EL (cell line): ENCODE measurements around the gene AHDC1.
A peak's percentile ranks its signal among the peaks of the same experiment; 100 is the strongest.

Source experiments
- DNase-seq: peaks from one replicate; pipeline ENCODE4 v3.0.0-alpha.2; 2016

Gene AHDC1

DNA sequence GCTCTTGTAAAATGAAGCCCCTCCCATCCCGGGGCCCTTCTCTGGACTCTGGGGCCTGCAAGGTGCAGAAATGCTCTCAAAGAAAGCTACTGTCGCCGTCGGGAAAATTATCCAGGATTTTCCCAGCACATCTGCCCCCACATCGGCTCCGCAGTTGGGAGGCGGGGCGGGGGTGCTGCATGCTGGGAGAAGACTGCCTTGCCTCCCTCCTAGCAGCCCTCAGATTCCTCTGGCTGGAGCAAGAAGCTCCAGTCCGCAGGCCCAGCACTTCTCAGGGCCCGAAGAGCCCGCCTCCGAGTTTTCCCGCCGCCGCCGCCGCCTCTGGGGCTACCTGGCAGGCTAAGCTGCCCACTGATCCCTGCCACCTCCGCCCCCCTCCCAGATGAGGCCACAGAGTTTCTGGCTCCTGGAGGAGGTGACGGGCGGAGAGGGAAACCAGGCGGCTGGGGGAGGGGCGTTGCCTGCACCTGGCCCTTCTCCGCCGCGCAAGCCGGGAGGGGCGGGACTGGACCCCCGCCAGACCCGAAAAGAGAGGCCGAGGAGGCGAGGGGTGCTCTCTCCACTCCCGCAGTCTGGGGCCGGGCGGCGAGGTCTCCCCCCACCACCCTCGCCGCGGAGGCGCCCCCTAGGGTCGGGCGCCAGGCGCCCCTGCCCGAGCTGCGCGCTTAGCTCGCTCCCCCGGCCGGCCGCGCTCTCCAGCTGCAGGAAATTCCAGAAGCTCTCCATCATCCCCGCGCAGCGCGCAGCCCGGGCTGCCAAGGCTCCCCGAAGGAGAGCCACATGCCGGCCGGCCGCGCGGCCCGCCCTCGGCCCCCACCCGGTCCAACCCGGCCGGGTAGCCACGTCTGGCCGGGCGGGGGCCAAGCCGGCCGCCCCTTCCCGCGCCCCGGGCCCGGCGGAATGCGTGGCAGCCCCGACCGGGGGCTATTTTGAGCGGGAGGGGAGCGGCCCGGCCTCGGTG, 28.8 kb downstream of the AHDC1 start:
- peak; percentile 90 for DNase-seq

DNA sequence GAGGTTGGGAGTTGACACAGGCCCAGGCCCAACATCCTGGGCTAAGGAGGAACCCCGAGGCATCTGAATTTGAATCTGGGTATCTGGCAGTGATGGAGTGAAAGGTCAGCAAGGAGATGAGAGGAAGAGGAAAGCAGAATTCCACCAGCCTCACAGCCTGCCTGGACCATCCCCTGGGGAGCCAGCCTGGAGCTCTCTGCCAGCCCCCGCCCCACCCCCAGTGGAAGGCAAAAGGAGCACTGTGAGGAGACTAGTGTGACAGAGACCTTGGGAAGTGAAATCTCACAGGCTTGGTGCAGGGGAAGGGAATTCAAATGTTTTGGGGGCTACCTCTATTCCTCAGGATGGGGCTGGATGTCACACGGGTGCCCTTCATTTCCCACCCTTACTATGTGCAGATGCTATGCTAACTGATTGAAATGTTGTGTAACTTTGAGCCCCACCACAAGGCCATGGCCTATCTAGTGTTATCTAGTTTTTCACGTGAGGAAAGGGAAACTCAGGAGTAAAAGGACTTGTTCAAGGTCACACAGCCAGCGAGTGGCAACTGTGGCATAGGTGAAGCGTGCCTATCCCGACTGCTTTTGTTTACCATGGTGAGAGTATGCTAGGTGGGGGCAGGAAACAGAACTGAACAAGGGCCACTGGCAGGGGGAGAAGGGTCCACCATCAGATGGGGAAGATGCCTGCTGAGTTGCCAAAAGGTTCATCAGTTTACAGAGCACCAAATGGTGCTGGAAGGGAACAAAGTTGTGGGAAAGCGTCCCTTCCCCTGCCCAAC, 29.8 kb downstream of the AHDC1 start:
- no peak for DNase-seq

DNA sequence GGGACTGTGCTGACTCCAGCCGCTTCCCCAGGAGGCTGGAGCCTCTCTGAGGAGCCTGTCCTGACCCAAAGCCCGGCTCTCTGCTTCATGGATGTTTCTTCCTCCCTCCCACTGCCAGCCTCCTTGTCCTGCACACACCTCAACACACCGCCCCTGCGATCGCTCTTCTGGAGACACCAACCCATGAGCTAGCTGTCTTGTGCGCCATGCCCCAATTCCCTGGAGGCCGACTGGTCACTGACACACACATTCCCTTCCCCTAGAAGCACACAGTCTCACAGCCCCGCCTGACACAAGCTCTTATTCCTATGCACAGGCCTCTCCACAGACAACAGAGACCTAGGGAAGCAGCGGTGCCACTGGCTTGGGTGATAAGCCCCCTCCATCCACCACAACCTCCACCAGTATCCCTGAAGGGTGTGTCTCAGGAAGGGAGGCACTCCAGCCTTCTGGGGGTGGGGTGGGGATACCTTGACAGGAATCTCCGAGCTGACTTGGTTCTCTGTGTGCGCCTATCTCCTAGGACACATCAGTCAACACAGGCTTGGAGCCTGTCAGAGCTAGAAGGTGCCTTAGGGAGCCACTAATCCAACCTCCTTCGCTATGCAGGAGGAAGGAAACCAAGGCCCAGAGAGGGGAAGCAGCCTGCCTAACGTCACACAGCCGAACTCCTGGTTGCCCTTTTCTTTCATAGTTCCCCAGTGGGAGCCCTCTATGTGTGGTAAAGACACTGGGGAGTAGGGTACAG, 31.1 kb downstream of the AHDC1 start:
- DNase-seq, result no peak

DNA sequence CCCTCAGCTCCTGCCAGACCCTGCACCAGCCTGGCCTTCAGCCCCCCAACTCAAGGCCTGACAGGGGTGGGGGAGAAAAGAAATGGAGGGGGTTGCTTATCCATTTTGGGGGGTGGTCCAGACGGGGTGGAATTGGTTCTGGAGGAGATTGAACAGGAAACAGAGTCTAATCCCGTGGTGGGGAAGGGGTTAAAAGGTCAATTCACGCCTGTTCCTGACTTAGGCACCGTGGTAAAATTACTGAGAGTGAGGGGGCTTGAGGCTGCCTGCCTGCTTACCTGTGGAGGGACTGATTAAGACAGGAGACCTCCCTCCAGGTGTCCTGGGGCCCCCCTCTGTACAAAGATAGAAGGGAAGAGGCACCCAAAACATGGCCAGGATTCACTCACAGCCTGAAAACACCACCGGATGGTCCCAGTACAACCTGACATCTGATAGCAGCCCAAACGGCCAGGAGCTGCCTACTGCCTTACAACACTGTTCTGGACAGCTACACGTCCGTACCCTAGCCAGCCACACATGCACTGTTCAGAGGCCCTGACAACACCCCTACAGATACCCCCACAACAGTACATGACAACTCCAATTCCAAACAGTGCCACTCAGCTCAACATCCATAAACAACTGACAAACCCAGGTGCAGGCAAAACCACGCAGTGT, 31.8 kb downstream of the AHDC1 start:
- no peak for DNase-seq

DNA sequence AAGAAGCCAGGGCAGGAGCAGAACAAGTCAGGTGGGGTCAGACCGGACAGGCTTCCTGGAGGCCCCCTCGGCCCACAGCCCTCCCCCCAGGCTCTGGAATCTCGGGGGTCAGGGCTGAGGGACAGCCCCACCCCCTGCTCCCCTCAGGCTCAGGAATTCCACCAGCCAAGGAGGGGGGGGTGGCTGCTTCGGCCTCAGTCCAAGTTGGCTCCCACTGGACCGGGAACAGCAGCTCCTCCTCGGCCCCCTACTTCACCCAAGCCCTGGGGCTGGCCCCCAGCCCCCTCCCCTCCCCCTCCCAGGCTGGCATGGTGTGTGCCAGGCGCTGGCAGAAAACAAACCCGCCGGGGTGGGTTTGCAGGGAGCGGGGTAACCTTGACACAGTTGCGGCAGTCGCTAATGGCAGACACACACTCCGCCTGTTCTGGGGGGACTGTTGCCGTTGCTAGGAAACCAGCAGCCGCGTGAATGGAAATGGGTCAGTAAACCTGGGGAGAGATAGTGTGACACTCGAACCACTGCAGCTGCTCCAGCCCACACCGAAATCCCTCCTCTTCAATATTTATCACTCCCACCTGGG, 32.4 kb downstream of the AHDC1 start:
- DNase-seq, result no peak

DNA sequence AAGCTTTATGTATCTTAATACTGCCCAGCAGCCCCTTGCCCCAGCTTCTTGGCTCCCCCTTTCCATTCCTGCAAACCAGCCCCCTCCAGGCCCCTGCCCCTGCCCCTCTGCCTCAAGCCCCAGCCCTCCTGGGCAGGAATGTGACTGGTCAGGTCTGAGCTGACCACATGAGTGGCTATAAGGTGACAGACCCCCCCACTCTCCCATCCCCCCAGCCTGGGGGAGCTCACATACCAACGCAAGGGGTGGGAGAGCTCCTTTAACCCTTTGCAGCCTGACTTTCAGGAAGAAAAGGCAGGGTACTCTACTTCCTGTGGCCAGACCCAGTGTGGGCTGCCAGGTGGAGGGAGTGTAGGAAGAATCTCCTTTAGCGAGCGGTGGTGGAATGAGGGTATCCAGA, 33.2 kb downstream of the AHDC1 start:
- DNase-seq, result no peak

DNA sequence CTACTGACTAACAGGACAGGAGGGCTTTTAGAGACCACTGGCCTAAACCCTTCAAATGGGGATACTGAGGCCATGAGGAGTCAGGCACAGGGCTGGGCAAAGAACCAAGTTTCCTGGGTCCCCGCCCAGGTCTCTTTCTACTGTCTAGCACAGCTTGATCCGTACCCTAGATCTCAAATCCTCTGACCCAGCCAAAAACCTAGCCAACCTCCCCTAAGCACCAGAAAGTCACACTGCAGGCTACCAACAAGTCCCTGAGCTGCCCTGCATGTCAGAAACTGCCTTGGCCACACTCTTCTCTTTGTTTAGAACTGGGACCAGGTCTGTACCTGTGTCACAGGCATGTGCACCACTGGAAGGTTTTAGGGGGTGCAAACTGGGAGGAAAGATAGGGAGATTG, 33.6 kb downstream of the AHDC1 start:
- no peak for DNase-seq

DNA sequence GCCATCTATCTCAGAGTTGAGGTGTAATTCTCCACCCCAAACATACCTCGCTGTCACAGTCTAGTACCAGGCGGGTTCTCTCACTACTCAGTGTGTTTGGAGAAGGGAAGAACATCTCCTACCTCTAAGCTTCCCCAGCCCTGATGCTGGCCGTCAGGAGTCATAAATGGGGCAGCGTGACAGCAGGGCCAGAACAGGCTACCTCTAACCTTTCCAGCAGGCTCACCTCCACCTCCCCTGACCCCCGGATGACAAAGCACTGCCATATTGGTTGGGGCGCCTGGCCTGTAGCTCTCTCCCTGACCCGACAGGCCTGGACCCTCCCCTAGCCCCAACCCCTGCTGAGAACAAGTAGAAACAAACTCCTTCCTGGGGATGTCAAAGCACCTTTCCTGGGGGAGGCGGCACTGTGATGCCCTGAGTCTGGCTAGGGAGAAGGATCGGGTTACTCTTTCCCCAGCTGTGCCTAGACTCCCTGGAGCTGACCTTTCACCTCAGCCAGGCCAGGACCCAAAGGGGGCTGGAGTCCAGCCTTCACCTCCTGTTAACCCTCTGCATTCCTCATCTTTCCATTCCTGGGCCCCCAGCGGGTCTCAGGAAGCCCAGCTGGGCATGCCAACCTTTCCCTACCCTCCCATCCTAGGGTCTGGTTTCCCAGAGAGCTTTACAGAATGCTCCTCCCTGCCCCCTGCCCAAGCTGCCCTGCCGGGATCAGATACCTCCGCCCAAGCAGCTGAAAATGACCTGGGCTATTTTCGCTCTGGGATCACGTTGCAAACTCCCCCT, 34.2 kb downstream of the AHDC1 start:
- DNase-seq, result no peak

DNA sequence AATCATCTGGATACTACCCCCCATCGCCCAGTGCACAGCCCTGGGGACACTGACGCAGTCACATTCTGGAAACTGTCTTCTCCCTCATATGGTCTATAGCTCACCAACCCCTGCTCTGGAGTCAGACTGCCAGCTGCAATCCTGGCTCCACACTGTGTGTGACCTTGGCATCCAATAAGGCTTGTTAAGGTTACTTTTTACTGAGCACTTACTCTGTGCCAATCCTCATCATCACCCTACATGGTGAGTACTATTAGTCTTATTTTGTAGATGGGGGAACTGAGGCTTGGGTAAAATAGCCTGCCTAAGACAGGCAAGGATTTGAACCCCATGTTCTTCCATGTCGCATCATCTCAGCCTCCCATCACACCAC, 34.9 kb downstream of the AHDC1 start:
- DNase-seq, result peak; percentile 35

DNA sequence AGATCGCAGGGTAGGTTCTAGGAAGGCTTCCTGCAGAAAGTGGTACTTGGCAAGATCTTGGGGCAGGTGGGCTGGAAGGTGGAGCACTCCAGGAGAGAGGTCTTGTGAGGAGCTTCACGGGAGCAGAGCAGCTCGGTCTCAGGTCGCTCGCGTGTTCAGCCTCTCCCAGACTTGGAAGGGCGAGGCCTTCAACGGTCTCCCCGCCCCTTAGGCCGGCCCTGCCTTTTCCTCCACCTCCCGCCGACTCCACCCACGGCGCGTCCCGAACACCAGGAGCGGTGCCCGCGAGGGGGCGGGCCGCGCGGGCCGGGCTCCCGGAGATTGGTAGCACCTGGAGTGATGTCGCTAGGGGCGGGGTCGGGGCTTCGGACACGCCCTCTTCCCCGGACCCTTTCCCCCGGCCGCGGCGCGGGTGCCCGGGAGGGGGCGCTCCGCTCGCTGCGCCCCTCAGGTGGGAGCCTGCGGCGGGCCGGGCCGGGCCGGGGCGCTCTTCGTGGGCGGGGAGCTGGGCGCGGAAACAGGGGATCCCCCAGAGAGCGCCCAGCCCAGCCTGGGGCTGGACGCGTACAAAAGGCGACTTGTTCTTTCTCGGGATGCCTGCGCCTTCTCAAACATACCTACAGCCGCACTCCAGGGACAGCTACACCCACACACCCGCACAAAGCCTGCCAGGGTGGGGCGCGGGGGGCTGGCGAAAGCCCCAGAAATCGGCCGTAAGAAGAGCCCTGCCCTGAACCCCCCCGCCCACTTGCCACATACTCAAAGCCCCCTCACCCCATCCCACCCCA, 35.5 kb downstream of the AHDC1 start:
- DNase-seq, result peak; percentile 95

DNA sequence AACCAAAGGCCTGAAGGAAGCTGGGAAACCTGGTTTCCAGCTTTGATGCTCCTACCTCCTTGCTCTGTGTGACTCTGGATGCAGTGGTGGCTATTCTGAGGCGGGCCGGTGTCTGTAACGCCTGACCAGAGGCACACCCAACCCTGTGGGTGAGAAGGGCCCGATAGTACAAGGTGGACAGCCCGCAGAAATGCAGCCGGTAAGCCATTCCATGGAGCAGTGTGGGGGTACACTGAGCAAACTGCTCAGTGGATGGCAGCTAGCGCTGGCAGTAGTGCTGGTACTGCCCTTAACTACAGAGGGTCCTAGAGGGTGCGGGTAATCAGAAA, 36.0 kb downstream of the AHDC1 start:
- no peak for DNase-seq

DNA sequence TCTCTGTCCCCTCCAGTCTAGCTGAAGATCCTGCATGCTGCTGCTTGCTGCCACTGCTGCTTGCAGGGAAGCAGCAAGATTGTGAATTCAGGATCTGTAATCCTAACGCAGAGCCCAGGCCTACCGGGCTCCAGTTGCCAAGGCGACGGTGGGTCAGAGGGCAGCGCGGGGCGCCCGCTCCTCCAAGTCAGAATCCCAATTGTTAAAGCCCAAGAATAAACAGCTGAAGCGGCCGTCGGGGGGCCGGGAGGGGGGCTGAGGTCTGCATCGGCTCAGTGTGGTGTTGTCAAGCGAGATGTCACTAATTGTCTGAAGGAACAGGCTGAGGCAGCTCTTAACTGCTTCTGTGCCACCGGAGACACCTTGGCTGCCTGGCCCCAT, 36.8 kb downstream of the AHDC1 start:
- DNase-seq, result no peak

DNA sequence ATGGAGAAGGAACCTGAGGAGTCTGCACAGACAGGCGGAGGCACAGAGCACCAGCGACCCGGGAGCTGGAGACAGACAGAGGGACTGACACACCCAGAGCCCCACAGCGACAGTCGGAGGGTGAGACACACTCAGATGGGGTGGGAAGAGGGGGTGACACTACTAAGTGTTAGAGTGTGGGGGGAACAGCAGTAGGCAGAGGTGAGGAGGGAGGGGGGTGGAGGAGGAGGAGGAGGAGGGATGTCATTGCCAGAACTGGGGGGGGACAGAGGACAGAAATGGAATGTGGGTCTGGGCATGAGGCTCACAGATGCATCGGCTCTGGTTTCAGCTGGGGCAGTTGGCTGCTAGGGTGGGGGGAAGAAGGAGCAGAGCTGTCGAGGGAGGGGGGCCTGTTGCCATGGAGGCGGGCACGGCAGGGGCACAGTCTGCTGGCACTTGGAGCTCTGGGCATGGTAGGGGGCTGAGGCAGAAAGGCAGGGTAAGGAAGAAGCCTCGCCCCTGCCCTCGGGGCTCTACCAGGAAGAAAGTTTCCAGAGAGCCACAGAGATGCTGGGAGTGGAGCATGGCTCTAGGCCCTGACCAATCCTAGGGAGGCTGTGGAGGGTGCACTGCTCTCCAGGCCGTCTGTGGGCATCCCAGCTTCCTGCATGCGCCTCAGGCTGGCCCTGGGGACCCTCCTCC, 37.3 kb downstream of the AHDC1 start:
- no peak for DNase-seq

DNA sequence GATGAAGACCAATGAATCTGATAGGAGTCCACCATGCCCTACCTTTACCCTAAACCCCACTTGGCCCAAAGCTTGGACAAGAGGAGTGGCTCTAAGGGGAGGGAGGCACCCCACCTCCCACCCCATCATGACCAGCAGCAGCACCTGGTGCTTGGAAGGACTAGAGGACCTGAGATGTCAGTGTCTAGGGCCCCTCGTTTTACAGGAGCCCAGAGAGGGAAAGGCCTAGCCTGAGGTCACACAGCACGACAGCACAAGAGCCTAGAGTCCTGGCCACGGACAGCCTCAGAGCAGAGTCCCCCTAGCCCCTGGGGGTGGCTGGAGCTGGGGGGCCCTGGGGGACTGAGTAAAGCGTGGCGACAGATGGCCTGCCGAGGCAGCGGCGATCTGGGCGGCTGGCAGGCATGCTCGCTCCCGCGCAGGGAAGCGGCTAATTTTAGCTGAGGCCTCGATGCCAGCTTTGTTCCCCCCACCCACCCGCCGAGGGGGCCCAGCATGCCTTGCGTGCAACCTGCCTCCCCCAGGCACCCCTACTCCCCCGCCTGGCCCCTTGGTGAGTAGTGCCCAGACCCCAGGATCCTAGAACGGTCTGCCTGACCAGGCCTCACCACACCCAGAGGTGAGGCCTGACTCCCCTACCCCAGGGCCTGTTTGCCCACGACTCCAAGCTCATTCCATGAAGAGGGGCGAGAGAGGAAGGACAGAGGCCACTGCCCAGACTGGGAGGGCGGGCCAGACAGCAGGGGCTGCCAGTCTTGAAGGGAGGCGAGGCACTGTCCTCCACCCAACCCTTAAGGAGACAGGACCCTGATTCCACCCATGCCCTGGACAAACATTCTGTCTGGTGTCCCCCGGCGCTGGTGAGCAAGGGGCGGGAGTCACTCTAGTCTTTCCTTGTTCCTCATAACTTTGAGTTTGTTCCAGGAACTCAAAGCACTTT, 39.0 kb downstream of the AHDC1 start:
- no peak for DNase-seq

DNA sequence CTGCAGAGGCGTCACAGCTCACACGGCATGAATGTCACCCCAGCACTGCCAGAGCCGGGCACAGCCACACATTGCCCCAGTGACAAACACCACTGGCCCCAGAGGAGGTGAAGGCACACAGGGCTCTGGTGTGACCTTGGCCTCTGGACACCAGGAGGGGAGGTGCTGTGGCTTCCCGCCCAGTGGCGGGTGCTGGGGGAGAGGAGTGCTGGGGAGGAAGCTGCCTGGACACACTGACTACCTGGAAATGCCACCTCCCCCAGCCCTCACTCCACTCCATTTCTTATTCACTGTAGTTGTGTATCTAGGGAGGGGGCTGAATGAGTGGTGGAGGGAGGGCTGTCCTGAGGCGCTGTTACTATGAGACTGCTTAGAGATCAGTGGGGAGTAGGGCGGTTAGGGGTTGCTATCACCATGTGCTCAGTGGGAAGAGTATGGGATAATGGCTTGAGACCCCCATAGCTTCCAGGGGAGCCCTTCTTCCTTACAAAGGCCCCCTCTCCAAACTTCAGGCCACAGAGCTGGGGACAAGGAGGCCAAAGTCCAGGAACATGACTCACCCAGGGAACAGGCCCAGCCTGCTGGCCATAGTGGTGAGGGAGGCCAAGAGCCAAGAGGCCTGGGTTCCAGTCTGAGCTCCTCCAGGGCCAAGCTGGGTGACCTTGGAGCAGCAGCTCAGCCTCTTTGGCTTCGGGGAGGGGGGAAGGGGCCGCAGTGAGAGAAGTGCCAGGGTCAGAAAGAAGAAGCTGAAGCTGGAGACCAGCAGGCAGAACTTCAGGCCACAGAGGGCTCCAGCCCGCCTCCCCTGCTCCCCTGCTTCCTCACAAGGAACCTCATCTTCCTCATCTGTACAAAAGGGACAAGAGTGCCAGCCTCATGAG, 40.1 kb downstream of the AHDC1 start:
- DNase-seq, result peak; percentile 70

DNA sequence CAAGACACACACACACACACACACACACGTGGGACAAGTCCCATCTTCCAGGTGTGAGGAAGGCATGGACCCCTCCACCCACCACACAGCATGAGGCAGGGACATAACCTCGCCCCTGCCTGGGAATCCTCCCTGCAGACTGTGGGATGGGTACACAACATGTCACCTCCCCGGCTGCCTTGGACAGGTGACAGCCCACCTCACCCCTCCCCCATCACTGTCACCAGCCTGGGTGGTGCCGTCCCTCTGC, 40.7 kb downstream of the AHDC1 start:
- DNase-seq, result no peak

DNA sequence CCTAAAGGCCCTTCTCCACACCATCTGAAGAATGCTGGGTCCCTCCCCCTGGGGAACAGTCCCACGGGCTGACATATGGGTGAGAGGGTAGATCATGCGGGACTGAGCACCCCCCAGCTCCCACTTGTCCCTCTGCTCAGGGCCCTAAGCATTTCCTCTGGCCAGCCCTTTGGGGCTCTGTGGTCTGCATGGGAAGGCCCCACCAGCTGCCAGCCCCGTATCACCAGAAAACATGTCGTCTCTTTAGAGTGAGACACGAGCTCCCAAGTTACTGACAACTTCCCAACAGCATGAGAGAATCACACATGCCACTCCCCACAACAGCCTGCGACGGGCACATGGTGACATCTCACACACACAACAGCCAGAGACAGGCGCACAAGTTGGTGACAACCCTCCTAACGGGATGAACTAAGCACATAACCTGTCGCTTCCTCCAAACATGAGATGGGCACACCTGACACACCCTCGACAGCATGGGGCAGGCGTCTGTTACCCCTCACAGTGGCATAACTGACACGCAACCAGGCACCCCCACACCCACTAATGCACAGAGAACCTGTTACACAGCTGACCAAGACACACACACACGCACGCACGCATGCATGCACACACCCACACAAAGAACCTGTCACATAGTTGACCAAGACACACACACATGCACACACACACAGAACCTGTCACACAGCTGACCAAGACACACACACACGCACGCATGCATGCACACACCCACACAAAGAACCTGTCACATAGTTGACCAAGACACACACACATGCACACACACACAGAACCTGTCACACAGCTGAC, 41.2 kb downstream of the AHDC1 start:
- DNase-seq, result no peak

DNA sequence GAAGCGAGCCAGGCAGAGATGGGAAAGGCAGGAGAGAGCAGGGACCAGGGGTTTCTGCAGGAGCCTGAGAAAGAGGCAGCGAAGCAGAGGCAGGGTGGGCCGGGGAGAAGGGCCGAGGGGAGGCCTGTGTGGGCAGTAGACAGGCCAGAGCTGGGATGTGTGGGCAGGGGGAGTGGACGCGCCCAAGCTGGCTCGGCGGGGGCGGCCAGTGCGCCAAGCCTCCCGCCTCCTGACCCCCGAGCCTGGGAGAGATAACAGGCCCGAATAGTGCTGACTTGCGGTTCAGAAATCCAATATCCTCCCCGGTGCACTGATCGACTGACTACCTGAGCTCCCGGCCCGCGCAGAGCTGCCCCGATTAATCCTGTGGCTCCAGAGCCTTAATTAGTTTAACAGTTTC, 41.9 kb downstream of the AHDC1 start:
- no peak for DNase-seq
